Measurements from ENCODE around the gene ITPK1.

The ITPK1 gene

GRCh38 chr14:93103392-93104080 lies 12.2 kb downstream of the ITPK1 start:
- peak; percentile 45 for DNase-seq

- no peak for DNase-seq
Observed at GRCh38 chr14:93102141-93102540, 13.6 kb downstream of the ITPK1 start.

GRCh38 chr14:93101181-93101580 lies 14.5 kb downstream of the ITPK1 start:
- DNase-seq, result no peak

- no peak for DNase-seq
Observed at GRCh38 chr14:93100570-93100969, 15.2 kb downstream of the ITPK1 start.

- DNase-seq, result no peak
Observed at GRCh38 chr14:93100100-93100499, 15.6 kb downstream of the ITPK1 start.

- DNase-seq, result no peak
Observed at GRCh38 chr14:93099643-93100042, 16.1 kb downstream of the ITPK1 start.

GRCh38 chr14:93099196-93099595 lies 16.5 kb downstream of the ITPK1 start:
- DNase-seq, result no peak

GRCh38 chr14:93096691-93097322 lies 18.9 kb downstream of the ITPK1 start:
- no peak for DNase-seq

GRCh38 chr14:93095742-93096510 lies 19.8 kb downstream of the ITPK1 start:
- DNase-seq, result no peak

- no peak for DNase-seq
Observed at GRCh38 chr14:93094121-93094918, 21.4 kb downstream of the ITPK1 start.

- DNase-seq, result no peak
Observed at GRCh38 chr14:93092606-93093556, 22.8 kb downstream of the ITPK1 start.

GRCh38 chr14:93091666-93092065 lies 24.1 kb downstream of the ITPK1 start:
- no peak for DNase-seq

GRCh38 chr14:93090826-93091555 lies 24.7 kb downstream of the ITPK1 start:
- DNase-seq, result no peak

GRCh38 chr14:93089521-93090269 lies 26.0 kb downstream of the ITPK1 start:
- DNase-seq, result no peak

GRCh38 chr14:93086441-93087055 lies 29.2 kb downstream of the ITPK1 start:
- no peak for DNase-seq

GRCh38 chr14:93085911-93086310 lies 29.8 kb downstream of the ITPK1 start:
- DNase-seq, result no peak

GRCh38 chr14:93084866-93085857 lies 30.6 kb downstream of the ITPK1 start:
- no peak for DNase-seq

- no peak for DNase-seq
Observed at GRCh38 chr14:93084402-93084801, 31.3 kb downstream of the ITPK1 start.

GRCh38 chr14:93083917-93084316 lies 31.8 kb downstream of the ITPK1 start:
- no peak for DNase-seq

All from effector CD8-positive, alpha-beta T cell (primary cell).